ENCODE results near the gene CEP72. TPM values are rescaled to one million over a fixed set of nuclear protein-coding genes. Genes with fewer than 3 reads are reported as not detected.

CEP72 gene
- total and polyA plus RNA-seq, 10 of the 15 experiments (the other 5 are each of a cell fraction or from before 2014, with no cell fraction given): 0.35 to 13.5 (median 8.3) TPM

GRCh38 chr5:645421-645820 is 33.3 kb downstream of the CEP72 start:
- no TSS peak for BruUV-seq (replicated peaks)

More at GRCh38 chr5:645421-645820, 33.3 kb downstream of the CEP72 start:
- Histone ChIP-seq H2AFZ (ENCODE audit: control insufficient read depth, low read depth, low read length) (no peak overlapping the region), H3K27me3 (replicated peaks in 1 of 2; ENCODE audit: control insufficient read depth in 2 of 2, insufficient read depth in 2 of 2, low read length in 1 of 2) (no peaks in the 10 kb centered on the region), H3K36me3 (ENCODE audit: control insufficient read depth in 2 of 2, insufficient read depth in 2 of 2, low read length in 1 of 2) (peaks cover 0 to 29% of the 10 kb centered on the region in 2 experiments; a peak in 3 of 4 replicates), H4K20me1 (ENCODE audit: control insufficient read depth, insufficient read depth) (no peaks in the 10 kb centered on the region), H3K79me2 (ENCODE audit: control insufficient read depth, insufficient read depth, low read length) (no peaks in the 10 kb centered on the region; the same call in 1 of the 2 replicates), H3K9ac (ENCODE audit: control insufficient read depth, insufficient read depth, low read length) (no peak overlapping the region), H3K27ac (ENCODE audit: control insufficient read depth, insufficient read depth) (no peak overlapping the region), H3K4me2 (ENCODE audit: control insufficient read depth, insufficient read depth) (no peak overlapping the region), H3K9me3 (replicated peaks; ENCODE audit: control insufficient read depth, insufficient read depth, low read length) (no peaks in the 10 kb centered on the region; the same call in 2 of the 3 replicates), H3K4me3 (no peak overlapping the region), H3K4me1 (ENCODE audit: control insufficient read depth, insufficient read depth, low read length) (peaks cover 13% of the 10 kb centered on the region)
- intact Hi-C loops (cut with micrococcal nuclease; ENCODE audit: unreplicated experiment) (no loop called here), in situ Hi-C loops (cut with MboI) (no loop called here)
- no peak for ATAC-seq
- WGBS (ENCODE audit: insufficient coverage, insufficient replicate concordance, low lambda C conversion rate, missing lambda C conversion rate): 92% methylated on average over 13 of the region's 13 CpGs
- DNase-seq (ENCODE audit: low read depth, low spot score): no peak
- RAD21 ChIA-PET (ENCODE audit: unreplicated experiment): no interaction called here
- no peak for TF ChIP-seq GABPA (IDR thresholded peaks at IDR 0.05; ENCODE audit: low read depth)
- TF ChIP-seq RB1 (IDR thresholded peaks at IDR 0.05; ENCODE audit: borderline replicate concordance): no peak
- no peak for TF ChIP-seq MYC (IDR thresholded peaks at IDR 0.05; ENCODE audit: insufficient read depth, insufficient read length, insufficient replicate concordance, low read length, severe bottlenecking)
- no peak for TF ChIP-seq REST (IDR thresholded peaks at IDR 0.05; ENCODE audit: low read depth, low read length)
- TF ChIP-seq JUND (IDR thresholded peaks at IDR 0.05; ENCODE audit: low read depth, low read length): no peak
- no peak for TF ChIP-seq TCF3 (IDR thresholded peaks at IDR 0.05; ENCODE audit: borderline replicate concordance, insufficient read depth, low read depth, low read length)
- no peak for TF ChIP-seq ZNF217 (IDR thresholded peaks at IDR 0.05)
- TF ChIP-seq MEF2B (IDR thresholded peaks at IDR 0.05; ENCODE audit: partially characterized antibody, poor library complexity, severe bottlenecking): no peak
- TF ChIP-seq SPI1 (IDR thresholded peaks at IDR 0.05; ENCODE audit: borderline replicate concordance, insufficient read depth, low read depth, low read length): no peak
- CTCF ChIA-PET: no interaction called here
- SMC1A ChIA-PET (ENCODE audit: uncharacterized antibody, unreplicated experiment): no interaction called here
- no peak for FAIRE-seq
- POLR2A ChIA-PET: no interaction called here

All from GM12878 (cell line).